HG03135 (cell line): ENCODE results near the gene CDH11.

Source experiments
- ATAC-seq: cut with Tn5 transposase; IDR thresholded peaks from one replicate; pipeline ENCODE4 v1.9.1; 2021; ENCODE audit warnings: mild to moderate bottlenecking, moderate library complexity; ENCODE audit not compliant: unreplicated experiment

Gene CDH11

DNA sequence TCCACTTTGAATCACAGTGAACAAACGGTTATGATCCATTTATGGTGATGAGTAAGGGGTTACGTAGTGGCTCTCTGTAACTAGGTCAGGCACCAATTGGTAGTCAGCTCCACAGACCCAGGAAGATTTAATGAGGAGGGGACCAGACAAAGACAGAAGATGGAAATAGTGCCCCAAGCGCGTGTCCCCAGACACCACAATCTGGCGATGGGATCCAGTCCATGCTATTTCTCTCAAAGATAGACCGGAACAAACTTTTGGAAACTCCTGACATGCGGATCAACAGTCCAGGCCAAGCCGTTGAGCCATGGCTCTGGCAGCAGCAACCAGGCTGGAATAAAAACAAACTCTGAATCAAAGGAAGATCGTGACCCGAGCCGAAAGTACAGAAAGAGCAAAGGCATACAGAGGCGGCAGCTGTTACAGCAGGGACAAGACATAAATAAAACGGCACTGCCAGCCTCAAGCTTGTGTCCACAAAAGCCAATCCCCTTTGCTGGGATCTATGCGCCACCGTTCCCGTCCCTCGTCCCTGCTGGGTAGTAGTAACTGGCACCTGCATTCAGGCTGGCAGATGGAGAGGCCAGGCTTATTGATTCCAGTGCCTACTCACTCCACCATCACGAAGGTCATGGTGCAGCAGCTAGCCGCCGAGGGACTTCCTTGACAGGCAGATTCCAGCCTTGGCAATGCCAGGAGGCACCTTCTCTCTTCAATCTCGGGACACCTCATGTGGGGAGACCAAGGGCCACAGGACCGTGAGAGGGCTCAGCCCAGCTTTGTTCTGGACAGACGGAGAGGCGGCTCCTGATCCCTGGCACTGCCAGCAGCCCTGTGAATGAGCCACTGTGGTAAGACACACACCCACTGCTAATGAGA is 50.2 kb downstream of the CDH11 start:
- no peak for ATAC-seq

GRCh38 chr16:65070831-65071432 is 50.9 kb downstream of the CDH11 start:
- ATAC-seq = no peak

DNA sequence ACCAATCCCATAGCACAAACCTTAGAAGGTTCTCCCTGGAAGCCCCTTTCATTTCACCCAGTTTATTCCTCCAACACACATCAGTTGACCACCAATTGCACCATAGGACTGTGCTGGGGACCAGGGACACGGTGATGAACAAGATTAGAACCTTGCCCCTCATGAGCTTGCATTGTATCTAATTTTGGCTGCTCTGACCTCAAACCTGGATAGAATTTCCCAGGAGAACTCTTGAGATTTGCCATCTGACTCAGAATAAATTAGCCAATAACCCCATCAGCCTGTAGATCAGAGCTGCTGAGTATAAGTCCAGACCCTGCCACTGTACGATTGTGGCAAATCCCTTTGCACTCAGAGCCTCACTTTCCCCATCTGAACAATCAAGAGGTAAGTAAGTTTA is 52.1 kb downstream of the CDH11 start:
- no peak for ATAC-seq

DNA sequence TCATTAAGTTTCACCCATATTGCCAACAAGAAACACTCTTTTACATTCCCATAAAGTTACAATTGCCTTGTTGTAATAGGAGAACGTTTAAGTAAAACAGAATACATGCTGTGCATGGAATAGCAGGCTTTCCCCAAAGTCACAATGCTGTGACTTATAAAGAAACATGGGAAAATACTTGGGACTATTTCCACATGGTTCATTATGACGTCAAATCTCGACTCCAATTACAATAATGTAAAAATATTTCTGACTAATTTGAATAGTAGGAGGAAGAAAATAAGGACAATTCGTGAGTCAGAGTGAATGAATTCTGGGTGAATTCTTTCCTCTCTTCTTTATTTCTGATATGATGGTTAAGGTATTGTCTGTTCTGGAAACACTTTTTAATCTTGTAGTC is 52.8 kb downstream of the CDH11 start:
- no peak for ATAC-seq

DNA sequence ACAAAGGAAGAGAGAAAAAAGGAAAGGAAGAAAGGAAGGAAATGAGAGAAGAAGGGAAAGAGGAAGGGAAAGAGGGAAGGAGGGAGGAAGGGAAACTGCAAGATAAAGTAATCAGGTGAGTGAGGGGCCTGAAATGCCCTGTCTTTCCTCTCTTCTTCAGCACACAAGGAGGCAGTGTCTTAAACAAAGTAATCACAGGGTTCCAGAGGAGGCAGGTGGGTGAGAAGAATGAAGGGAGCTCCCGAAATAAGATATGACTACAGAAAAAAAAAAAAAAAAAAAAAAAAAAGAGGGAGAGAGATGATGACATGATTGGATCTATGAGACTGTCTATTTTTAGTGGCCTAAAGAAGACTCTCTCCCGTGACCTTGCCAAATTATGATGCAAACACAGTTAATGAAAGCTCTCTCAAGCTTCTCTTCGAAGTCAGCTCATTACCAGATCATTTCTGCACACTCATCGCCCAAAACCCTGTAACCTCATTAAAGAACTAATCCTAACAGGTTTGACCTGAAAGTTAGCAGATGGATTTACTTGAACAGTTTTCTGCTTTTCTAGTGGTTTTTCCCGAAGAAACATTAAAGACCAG is 53.6 kb downstream of the CDH11 start:
- no peak for ATAC-seq

DNA sequence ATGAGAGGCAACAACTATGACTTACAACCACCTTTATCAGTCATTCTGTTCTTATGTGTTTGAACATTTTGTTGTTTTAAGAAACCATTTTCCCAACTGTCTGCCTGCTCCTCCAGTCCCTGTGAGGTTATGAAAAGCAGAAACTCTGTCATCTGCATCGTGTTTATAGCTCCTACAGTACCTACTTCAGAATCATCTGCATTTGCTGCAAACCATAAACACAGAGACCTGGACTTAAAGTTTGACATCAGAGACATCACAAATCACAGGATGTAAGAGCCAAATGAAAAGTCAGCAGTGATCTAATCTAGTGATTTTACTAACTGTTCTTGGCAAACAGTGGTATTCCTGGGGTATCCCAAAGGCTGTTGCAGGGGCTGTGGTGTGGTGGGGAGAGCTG is 55.2 kb downstream of the CDH11 start:
- no peak for ATAC-seq

GRCh38 chr16:65065031-65065430 is 56.8 kb downstream of the CDH11 start:
- ATAC-seq = no peak

- ATAC-seq = no peak
These were observed 57.7 kb downstream of the CDH11 start for GRCh38 chr16:65064131-65064530.

- ATAC-seq = no peak
These were observed 58.9 kb downstream of the CDH11 start for GRCh38 chr16:65062736-65063583.

DNA sequence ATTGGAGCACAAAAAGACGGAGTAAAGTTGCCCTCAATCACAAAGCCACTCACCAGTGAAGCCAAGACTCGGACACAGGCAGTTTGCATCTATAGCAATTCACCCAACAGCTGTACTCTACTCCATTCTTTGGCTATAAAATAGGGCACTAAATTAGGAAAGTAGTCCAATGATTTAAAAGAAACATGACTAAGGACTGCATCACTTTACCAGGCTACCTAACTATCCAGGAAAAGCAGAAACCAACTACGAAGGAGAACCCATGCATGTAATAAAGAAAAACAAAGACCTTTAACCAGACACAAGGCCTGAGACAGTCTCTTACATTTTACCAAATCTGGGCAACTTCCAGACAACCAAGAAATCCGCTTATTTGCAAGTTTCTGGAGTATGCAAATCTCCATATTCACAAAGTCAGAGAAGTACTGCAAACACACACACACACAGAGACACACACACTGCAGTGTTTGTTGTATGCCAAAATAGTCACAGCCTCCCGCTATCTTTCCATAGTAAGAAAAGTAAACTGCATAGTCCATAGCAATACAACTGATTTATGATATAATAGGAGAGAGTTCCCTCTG is 59.8 kb downstream of the CDH11 start:
- ATAC-seq = no peak

DNA sequence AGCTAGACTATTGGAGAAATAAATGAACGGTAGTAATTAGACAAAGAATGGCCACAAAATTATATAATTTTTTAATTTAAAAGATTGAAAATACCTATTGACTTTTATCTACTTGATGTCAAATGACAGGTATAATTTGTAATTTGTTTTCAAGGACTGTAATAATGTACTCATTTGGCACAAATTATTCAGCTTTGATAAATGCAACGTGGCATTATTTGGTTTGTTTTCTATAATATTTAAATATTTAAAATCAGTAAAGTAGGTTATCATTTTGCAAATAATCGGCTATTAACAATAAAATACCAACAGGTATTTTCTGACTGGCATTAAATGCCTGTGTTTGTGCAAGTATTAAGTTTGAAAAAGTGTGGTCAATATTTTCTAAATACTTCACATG is 60.6 kb downstream of the CDH11 start:
- no peak for ATAC-seq

DNA sequence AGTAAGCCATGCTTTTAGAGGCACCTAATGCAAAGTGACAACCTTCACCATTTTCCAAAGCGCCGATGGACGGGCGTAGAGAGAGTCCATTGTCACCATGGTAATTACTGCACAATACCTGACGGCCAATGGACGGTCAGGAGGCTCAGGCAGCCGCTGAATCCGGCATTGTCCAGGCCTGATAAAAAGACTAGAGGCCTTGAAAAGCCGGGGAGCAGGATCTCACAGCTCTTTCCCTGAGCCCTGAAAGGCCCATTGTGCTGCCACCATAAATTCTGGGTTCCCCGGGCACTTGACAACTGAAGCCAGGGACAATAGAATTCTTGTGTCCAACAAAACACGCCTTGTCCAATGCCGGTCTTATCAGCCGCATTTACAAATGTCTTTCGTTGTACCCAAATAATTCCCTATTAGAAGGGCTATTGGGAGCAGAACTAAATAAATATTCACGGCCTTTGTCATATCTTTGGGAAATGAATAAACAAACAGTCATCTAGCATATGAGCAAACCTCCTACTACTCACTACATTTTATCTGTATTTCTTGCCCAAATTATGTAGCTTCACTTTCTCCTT is 62.4 kb downstream of the CDH11 start:
- no peak for ATAC-seq

- no peak for ATAC-seq
These were observed 64.7 kb downstream of the CDH11 start for GRCh38 chr16:65057184-65057583.

- no peak for ATAC-seq
These were observed 67.4 kb downstream of the CDH11 start for GRCh38 chr16:65054457-65054856.

- no peak for ATAC-seq
These were observed 72.2 kb downstream of the CDH11 start for GRCh38 chr16:65049679-65050078.

- ATAC-seq = no peak
These were observed 75.9 kb downstream of the CDH11 start for GRCh38 chr16:65045961-65046360.

- no peak for ATAC-seq
These were observed 77.0 kb downstream of the CDH11 start for GRCh38 chr16:65044873-65045272.

- no peak for ATAC-seq
These were observed 77.8 kb downstream of the CDH11 start for GRCh38 chr16:65044026-65044425.

- no peak for ATAC-seq
These were observed 79.2 kb downstream of the CDH11 start for GRCh38 chr16:65042438-65043365.
